H9 (cell line): ENCODE data around the gene DIPK1C. TPM values are rescaled to one million over a fixed set of nuclear protein-coding genes. Genes with fewer than 3 reads are reported as not detected.

Experiments used
- DNase-seq: peaks from one replicate; pipeline ENCODE4 v3.0.0-alpha.2; 2017
- H2AFZ ChIP-seq: one replicate; pipeline ENCODE4 v1.6.1; 2013; ENCODE audit warnings: mild to moderate bottlenecking, low read length, control low read depth, moderate library complexity
- H2AK5ac ChIP-seq: 2 replicates; pipeline ENCODE4 v1.6.1; 2013; ENCODE audit warnings: low read length, control low read depth, mixed read lengths; ENCODE audit not compliant: insufficient read length
- H2BK120ac ChIP-seq: one replicate; pipeline ENCODE4 v1.6.1; 2013; ENCODE audit warnings: low read depth, mild to moderate bottlenecking, low read length, control low read depth, inconsistent platforms; ENCODE audit not compliant: poor library complexity, severe bottlenecking
- H2BK12ac ChIP-seq: 2 replicates; pipeline ENCODE4 v1.6.1; 2013; ENCODE audit warnings: low read length, control low read depth, mixed read lengths, low read depth; ENCODE audit not compliant: insufficient read length
- H2BK15ac ChIP-seq: 2 replicates; pipeline ENCODE4 v1.6.1; 2013; ENCODE audit warnings: low read depth, low read length, control low read depth
- H2BK20ac ChIP-seq: one replicate; pipeline ENCODE4 v1.6.1; 2013; ENCODE audit warnings: low read depth, mild to moderate bottlenecking, low read length, control low read depth, inconsistent platforms; ENCODE audit not compliant: poor library complexity, severe bottlenecking
- H2BK5ac ChIP-seq: 2 replicates; pipeline ENCODE4 v1.6.1; 2013; ENCODE audit warnings: low read length, control low read depth, mixed read lengths; ENCODE audit not compliant: insufficient read length
- H3K14ac ChIP-seq: 2 replicates; pipeline ENCODE4 v1.6.1; 2013; ENCODE audit warnings: low read length, control low read depth; ENCODE audit not compliant: insufficient read depth
- H3K18ac ChIP-seq: 2 replicates; pipeline ENCODE4 v1.6.1; 2013; ENCODE audit warnings: low read depth, mild to moderate bottlenecking, mixed read lengths, low read length, control low read depth; ENCODE audit not compliant: insufficient read length
- H3K23ac ChIP-seq: 2 replicates; pipeline ENCODE4 v1.6.1; 2013; ENCODE audit warnings: low read length, control low read depth, mixed read lengths, low read depth; ENCODE audit not compliant: insufficient read length
- H3K23me2 ChIP-seq: 2 replicates; pipeline ENCODE4 v1.6.1; 2013; ENCODE audit warnings: low read depth, mild to moderate bottlenecking, mixed read lengths, low read length, control low read depth; ENCODE audit not compliant: insufficient read length, poor library complexity, severe bottlenecking
- H3K27ac ChIP-seq: 2 replicates; pipeline ENCODE4 v1.5.1; 2013; ENCODE audit warnings: low read length, control low read depth, mixed read lengths, low read depth; ENCODE audit not compliant: insufficient read length
- H3K27me3 ChIP-seq: 2 replicates; pipeline ENCODE4 v1.6.1; 2013; ENCODE audit warnings: low read length, control low read depth, inconsistent platforms; ENCODE audit not compliant: insufficient read depth
- H3K4ac ChIP-seq: 2 replicates; pipeline ENCODE4 v1.6.1; 2013; ENCODE audit warnings: low read depth, mild to moderate bottlenecking, control low read depth, inconsistent platforms, low read length, moderate library complexity
- H3K4me1 ChIP-seq: 2 replicates; pipeline ENCODE4 v1.6.1; 2013; ENCODE audit warnings: low read length, control low read depth, inconsistent platforms; ENCODE audit not compliant: insufficient read depth
- H3K4me2 ChIP-seq: 2 replicates; pipeline ENCODE4 v1.6.1; 2013; ENCODE audit warnings: low read length, control low read depth, mixed read lengths; ENCODE audit not compliant: insufficient read length, insufficient read depth
- H3K56ac ChIP-seq: 2 replicates; pipeline ENCODE4 v1.6.1; 2013; ENCODE audit warnings: low read depth, mild to moderate bottlenecking, mixed read lengths, low read length, control low read depth; ENCODE audit not compliant: insufficient read length
- H3K79me1 ChIP-seq: 2 replicates; pipeline ENCODE4 v1.6.1; 2013; ENCODE audit warnings: low read depth, mild to moderate bottlenecking, moderate library complexity, low read length, control low read depth, inconsistent platforms; ENCODE audit not compliant: insufficient read depth, poor library complexity, severe bottlenecking
- H3K79me2 ChIP-seq: 2 replicates; pipeline ENCODE4 v1.6.1; 2013; ENCODE audit warnings: low read length, control low read depth, inconsistent platforms; ENCODE audit not compliant: insufficient read depth
- H3K9ac ChIP-seq: 2 replicates; pipeline ENCODE4 v1.6.1; 2013; ENCODE audit warnings: low read length, control low read depth, mixed read lengths; ENCODE audit not compliant: insufficient read length; ENCODE audit errors: extremely low read depth
- H3K9me3 ChIP-seq: one replicate; pipeline ENCODE4 v1.6.1; 2013; ENCODE audit warnings: low read depth, low read length, inconsistent platforms; ENCODE audit not compliant: control insufficient read depth
- H3T11ph ChIP-seq: one replicate; pipeline ENCODE4 v1.6.1; 2013; ENCODE audit warnings: mild to moderate bottlenecking, low read length, control low read depth, inconsistent platforms
- H4K20me1 ChIP-seq: one replicate; pipeline ENCODE4 v1.6.1; 2013; ENCODE audit not compliant: control insufficient read depth, insufficient read length, insufficient read depth
- H4K5ac ChIP-seq: 2 replicates; pipeline ENCODE4 v1.6.1; 2013; ENCODE audit warnings: low read depth, mild to moderate bottlenecking, mixed read lengths, low read length, control low read depth; ENCODE audit not compliant: insufficient read length
- H4K8ac ChIP-seq: replicated peaks from 2 replicates; pipeline ENCODE4 v1.6.1; 2013; ENCODE audit warnings: low read length, control low read depth, mixed read lengths, low read depth; ENCODE audit not compliant: insufficient read length
- H4K91ac ChIP-seq: 2 replicates; pipeline ENCODE4 v1.6.1; 2013; ENCODE audit warnings: low read depth, mild to moderate bottlenecking, moderate library complexity, mixed read lengths, low read length, control low read depth; ENCODE audit not compliant: insufficient read length
- H3K27ac Mint-ChIP-seq, 3 experiments: 2 replicates in 2 of 3; 3 replicates in 1 of 3; pipeline ENCODE4 v1.8.0; 2020 to 2021; ENCODE audit warnings: mixed read lengths in 3 of 3, mild to moderate bottlenecking in 1 of 3, moderate library complexity in 1 of 3
- H3K27me3 Mint-ChIP-seq: 2 replicates; pipeline ENCODE4 v1.8.0; 2021; ENCODE audit warnings: low read depth, mild to moderate bottlenecking, moderate library complexity, mixed read lengths
- H3K36me3 Mint-ChIP-seq, 3 experiments: 2 replicates in 2 of 3; 3 replicates in 1 of 3; pipeline ENCODE4 v1.8.0; 2020 to 2021; ENCODE audit warnings: low read depth in 3 of 3, mixed read lengths in 3 of 3; ENCODE audit not compliant: insufficient read depth in 1 of 3
- H3K4me1 Mint-ChIP-seq, 2 experiments: 2 replicates each; pipeline ENCODE4 v1.8.0; 2020; ENCODE audit warnings: mixed read lengths in 2 of 2
- H3K4me3 Mint-ChIP-seq, 2 experiments: 2 replicates in 1 of 2; 3 replicates in 1 of 2; pipeline ENCODE4 v1.8.0; 2020 to 2021; ENCODE audit warnings: mild to moderate bottlenecking in 2 of 2, mixed read lengths in 2 of 2, moderate library complexity in 1 of 2
- H3K9me3 Mint-ChIP-seq, 2 experiments: 2 replicates in 1 of 2; 3 replicates in 1 of 2; pipeline ENCODE4 v1.8.0; 2020; ENCODE audit warnings: mild to moderate bottlenecking in 2 of 2, mixed read lengths in 2 of 2, moderate library complexity in 1 of 2
- CTCF ChIP-seq: fragments of 200-600 bp; sonication (generic); conservative IDR thresholded peaks from 3 replicates; pipeline ENCODE4 v1.8.0; 2021; ENCODE audit warnings: antibody characterized with exemption, mild to moderate bottlenecking
- WGBS: extraction: QIAGEN DNeasy Blood & Tissue Kit; methylation state at CpG from one replicate; pipeline ENCODE4 v1.1.7; 2013; ENCODE audit warnings: missing lambda C conversion rate, low lambda C conversion rate, mixed read lengths; ENCODE audit not compliant: insufficient read length; ENCODE audit errors: extremely low coverage; 5-methylcytosine and 5-hydroxymethylcytosine counted together
- total RNA-seq: library from RNA; stranded (reverse); gene quantifications from 2 replicates; pipeline ENCODE4 v1.2.1, GENCODE V29; 2021

Gene DIPK1C
- total RNA-seq, 1 experiment from 2014 or later = not detected

GRCh38 chr18:74495581-74496507 is 38.7 kb upstream of the DIPK1C start, which contains the start of gene CNDP2:
TSS of gene CNDP2 (plus strand) at chr18:74496363. CDS start at chr18:74499974, 3,611 bp downstream.
- Histone ChIP-seq H2BK5ac (no peak within 1 kb of the TSS), H3K18ac (peak within 1 kb of the TSS; percentile 76), H3K14ac (peak within 1 kb of the TSS; percentile 77), H3K23ac (no peak within 1 kb of the TSS), H3K4me1 (peaks cover 3% of the 10 kb centered on the region; the same call in 1 of the 2 replicates), H2AK5ac (no peak within 1 kb of the TSS), H3K9ac (peak within 1 kb of the TSS; percentile 65), H4K8ac (no peak within 1 kb of the TSS), H4K20me1 (no peaks in the 10 kb centered on the region), H3K4me2 (peak within 1 kb of the TSS; percentile 91), H3K27me3 (no peaks in the 10 kb centered on the region), H3T11ph (no peak within 1 kb of the TSS), H3K23me2 (peaks cover 7% of the 10 kb centered on the region), H3K56ac (no peak within 1 kb of the TSS), H3K79me2 (peaks cover 9% of the 10 kb centered on the region; the same call in 1 of the 2 replicates), H2AFZ (no peak within 1 kb of the TSS), H4K5ac (no peak within 1 kb of the TSS), H2BK120ac (no peak within 1 kb of the TSS), H3K79me1 (peaks cover 4% of the 10 kb centered on the region), H2BK15ac (no peak within 1 kb of the TSS), H4K91ac (no peak within 1 kb of the TSS), H3K4ac (no peak within 1 kb of the TSS), H2BK12ac (no peak within 1 kb of the TSS), H3K9me3 (no peaks in the 10 kb centered on the region), H3K27ac (no peak within 1 kb of the TSS), H2BK20ac (no peak within 1 kb of the TSS)
- H3K36me3 Mint-ChIP-seq = peaks cover 14 to 23% (median 21%) of the 10 kb centered on the region in 3 experiments
- peak within 1 kb of the TSS; percentile 92 to 94 for H3K4me3 Mint-ChIP-seq
- DNase-seq = peak; percentile 99
- peaks cover 23 to 26% of the 10 kb centered on the region in 2 experiments for H3K4me1 Mint-ChIP-seq
- peak within 1 kb of the TSS; percentile 96 to 99 (median 98) for H3K27ac Mint-ChIP-seq
- peaks cover 2 to 4% of the 10 kb centered on the region in 2 experiments; a peak in 3 of 5 replicates for H3K9me3 Mint-ChIP-seq
- TF ChIP-seq CTCF = no peak
- H3K27me3 Mint-ChIP-seq = 0 out of 2 replicates have a peak, but pooled peaks cover 1% of the 10 kb centered on the region
- whole genome bisulfite sequencing = no CpG with 5 or more reads among the region's 71 CpGs
